Measurements from ENCODE around the gene PPIL3. TPM values are rescaled to one million over a fixed set of nuclear protein-coding genes. Genes with fewer than 3 reads are reported as not detected.

Gene PPIL3
- total and polyA plus RNA-seq, 9 of the 15 experiments (the other 6 are each of a cell fraction or from before 2014, with no cell fraction given) = 22.4 to 66.2 (median 49.0) TPM

- TF ChIP-seq ZNF408 (CRISPR knock-in tag; IDR thresholded peaks at IDR 0.05; ENCODE audit: low read depth) = no peak
- no peak for TF ChIP-seq NRF1 (conservative IDR thresholded peaks at IDR 0.05 in 1 of 2, IDR thresholded peaks at IDR 0.05 in 1 of 2)
- TF ChIP-seq ZBTB17 (CRISPR knock-in tag; IDR thresholded peaks at IDR 0.05) = no peak
- no peak for TF ChIP-seq ZNF512 (tag; IDR thresholded peaks at IDR 0.05)
- no peak for TF ChIP-seq ZNF121 (CRISPR knock-in tag; conservative IDR thresholded peaks at IDR 0.05)
- no peak for TF ChIP-seq TAF1 (IDR thresholded peaks at IDR 0.05; ENCODE audit: control insufficient read depth, extremely low read depth, insufficient read depth, low read length, severe bottlenecking)
- TF ChIP-seq CREM (IDR thresholded peaks at IDR 0.05; ENCODE audit: low read depth) = peak; percentile 68
- no peak for TF ChIP-seq ZNF431 (CRISPR knock-in tag; IDR thresholded peaks at IDR 0.05)
- TF ChIP-seq ZNF197 (CRISPR knock-in tag; IDR thresholded peaks at IDR 0.05; ENCODE audit: low read depth) = no peak
- peak; percentile 55 to 61; a peak in 1 of 4 replicates for TF ChIP-seq MLLT1 (IDR thresholded peaks at IDR 0.05)
- 0 out of 2 replicates have a peak, but pooled peaks have one; percentile 7 for TF ChIP-seq POLR2AphosphoS5 (IDR thresholded peaks at IDR 0.05; ENCODE audit: control insufficient read depth, insufficient read depth, low read depth, low read length)
- peak; percentile 13; the same call in 1 of the 2 replicates for TF ChIP-seq TEAD4 (IDR thresholded peaks at IDR 0.05; ENCODE audit: low read length)
- no peak for TF ChIP-seq TEAD4 (CRISPR knock-in tag; IDR thresholded peaks at IDR 0.05; ENCODE audit: borderline replicate concordance)
- TF ChIP-seq, protein P1, sequence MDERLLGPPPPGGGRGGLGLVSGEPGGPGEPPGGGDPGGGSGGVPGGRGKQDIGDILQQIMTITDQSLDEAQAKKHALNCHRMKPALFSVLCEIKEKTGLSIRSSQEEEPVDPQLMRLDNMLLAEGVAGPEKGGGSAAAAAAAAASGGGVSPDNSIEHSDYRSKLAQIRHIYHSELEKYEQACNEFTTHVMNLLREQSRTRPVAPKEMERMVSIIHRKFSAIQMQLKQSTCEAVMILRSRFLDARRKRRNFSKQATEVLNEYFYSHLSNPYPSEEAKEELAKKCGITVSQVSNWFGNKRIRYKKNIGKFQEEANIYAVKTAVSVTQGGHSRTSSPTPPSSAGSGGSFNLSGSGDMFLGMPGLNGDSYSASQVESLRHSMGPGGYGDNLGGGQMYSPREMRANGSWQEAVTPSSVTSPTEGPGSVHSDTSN (CRISPR knock-in tag; IDR thresholded peaks at IDR 0.05; ENCODE audit: low read depth) = no peak
- TF ChIP-seq, protein P1 (tag; conservative IDR thresholded peaks at IDR 0.05; ENCODE audit: low read depth) = peak; percentile 59
- TF ChIP-seq, protein P2, sequence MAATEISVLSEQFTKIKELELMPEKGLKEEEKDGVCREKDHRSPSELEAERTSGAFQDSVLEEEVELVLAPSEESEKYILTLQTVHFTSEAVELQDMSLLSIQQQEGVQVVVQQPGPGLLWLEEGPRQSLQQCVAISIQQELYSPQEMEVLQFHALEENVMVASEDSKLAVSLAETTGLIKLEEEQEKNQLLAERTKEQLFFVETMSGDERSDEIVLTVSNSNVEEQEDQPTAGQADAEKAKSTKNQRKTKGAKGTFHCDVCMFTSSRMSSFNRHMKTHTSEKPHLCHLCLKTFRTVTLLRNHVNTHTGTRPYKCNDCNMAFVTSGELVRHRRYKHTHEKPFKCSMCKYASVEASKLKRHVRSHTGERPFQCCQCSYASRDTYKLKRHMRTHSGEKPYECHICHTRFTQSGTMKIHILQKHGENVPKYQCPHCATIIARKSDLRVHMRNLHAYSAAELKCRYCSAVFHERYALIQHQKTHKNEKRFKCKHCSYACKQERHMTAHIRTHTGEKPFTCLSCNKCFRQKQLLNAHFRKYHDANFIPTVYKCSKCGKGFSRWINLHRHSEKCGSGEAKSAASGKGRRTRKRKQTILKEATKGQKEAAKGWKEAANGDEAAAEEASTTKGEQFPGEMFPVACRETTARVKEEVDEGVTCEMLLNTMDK (IDR thresholded peaks at IDR 0.05; ENCODE audit: borderline replicate concordance, insufficient read depth, low read depth, low read length, poor library complexity, severe bottlenecking) = no peak
- TF ChIP-seq KLF16 (IDR thresholded peaks at IDR 0.05) = no peak
- TF ChIP-seq PKNOX1 (IDR thresholded peaks at IDR 0.05) = 0 out of 2 replicates have a peak, but pooled peaks have one; percentile 11
- no peak for TF ChIP-seq ZNF445 (CRISPR knock-in tag; IDR thresholded peaks at IDR 0.05; ENCODE audit: low read depth)
Measured at GRCh38 chr2:200862532-200863000, 26.3 kb downstream of the PPIL3 start (continued).
